A673 (cell line): ENCODE measurements around the gene SUCLG2.

ENCODE experiments used
- CTCF ChIP-seq: fragments of 300-800, 200-600 bp; sonication (generic); conservative IDR thresholded peaks from 2 replicates; pipeline ENCODE4 v1.5.1; 2017; ENCODE audit warnings: low read depth, mild to moderate bottlenecking, antibody characterized with exemption, low read length, moderate library complexity, mixed read lengths
- EZH2 ChIP-seq: fragments of 200-600 bp; sonication (generic); IDR thresholded peaks from 2 replicates; pipeline ENCODE4 v1.6.1; 2017; ENCODE audit warnings: borderline replicate concordance, low read depth, mild to moderate bottlenecking, mixed read lengths, antibody characterized with exemption, low read length; ENCODE audit not compliant: poor library complexity, severe bottlenecking

DNA sequence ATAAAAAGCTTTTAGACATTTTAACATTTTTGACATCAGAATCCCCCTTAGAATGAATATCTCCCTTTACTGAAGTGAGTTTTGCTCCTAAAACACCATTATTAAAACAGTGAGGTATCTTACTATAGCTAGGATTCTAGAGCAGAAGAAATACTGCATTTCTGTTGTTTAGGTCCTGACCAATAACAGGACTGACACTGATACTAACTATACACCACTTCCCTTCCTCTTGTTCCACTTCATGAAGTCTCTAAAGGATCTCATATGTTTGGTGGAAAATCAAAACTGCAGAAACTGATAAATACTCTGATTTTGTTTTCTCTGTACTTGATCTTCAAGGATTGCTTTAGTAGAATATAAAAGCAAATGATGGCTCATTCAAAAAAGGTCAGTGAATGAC is 230.7 kb downstream of the SUCLG2 start:
- TF ChIP-seq CTCF (no peak), EZH2 (no peak)
